ENCODE results near the gene KIF2A. TPM values are rescaled to one million over a fixed set of nuclear protein-coding genes. Genes with fewer than 3 reads are reported as not detected.

KIF2A gene
- total RNA-seq, 1 experiment from 2014 or later: 81.8 TPM

DNA sequence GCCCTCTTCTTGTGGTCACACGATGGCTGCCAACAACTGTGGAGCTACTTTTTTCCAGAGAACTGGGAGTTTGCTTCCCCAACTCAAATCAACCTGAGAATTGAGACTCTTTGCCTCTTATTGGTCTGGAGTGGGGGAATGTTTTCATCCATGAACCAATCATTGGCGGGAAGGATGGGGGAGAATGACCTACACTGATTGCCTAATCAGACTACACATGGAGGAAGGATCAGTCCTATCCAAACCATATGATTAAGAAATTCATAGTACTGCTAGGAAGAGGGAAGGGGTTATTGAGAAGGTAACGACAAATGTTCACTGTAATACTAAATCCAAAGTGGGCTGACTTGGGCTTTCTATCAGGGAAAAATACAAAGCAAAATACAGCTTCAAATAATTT, 7.9 kb upstream of the KIF2A start:
- Histone ChIP-seq H3K4me2 (ENCODE audit: low read depth, low read length, poor library complexity, severe bottlenecking) (no peak overlapping the region), H3K4me1 (ENCODE audit: low read length) (no peaks in the 10 kb centered on the region)

DNA sequence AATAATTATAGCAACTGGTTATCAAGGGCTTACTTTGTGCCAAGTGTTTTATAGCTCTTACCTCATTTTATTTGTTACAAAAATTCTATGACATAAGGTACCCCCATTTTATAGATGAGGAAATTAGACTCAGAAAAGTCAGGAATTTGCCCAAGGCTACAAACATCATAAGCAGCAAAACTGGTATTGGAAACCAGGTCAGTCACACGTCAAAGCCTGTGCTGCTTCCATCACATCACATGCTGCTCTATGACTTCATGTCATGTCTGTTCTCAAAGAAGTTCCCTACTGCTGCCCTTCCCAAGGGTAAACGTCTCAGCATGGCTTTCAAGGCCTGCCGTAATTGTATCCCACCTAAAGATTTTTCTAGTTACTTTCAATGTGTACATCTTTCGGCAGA, 6.9 kb upstream of the KIF2A start:
- Histone ChIP-seq H3K36me3 (ENCODE audit: insufficient read depth, low read length) (no peaks in the 10 kb centered on the region), H3K27me3 (ENCODE audit: low read length) (no peaks in the 10 kb centered on the region), H4K20me1 (ENCODE audit: insufficient read depth, low read depth, low read length) (no peaks in the 10 kb centered on the region), H3K9ac (ENCODE audit: low read length) (no peak overlapping the region), H3K79me2 (ENCODE audit: low read length) (no peaks in the 10 kb centered on the region), H3K27ac (ENCODE audit: low read length) (no peak overlapping the region), H3K9me2 (replicated peaks; ENCODE audit: insufficient read depth, low read length) (no peaks in the 10 kb centered on the region), H3K4me2 (ENCODE audit: low read depth, low read length, poor library complexity, severe bottlenecking) (no peak overlapping the region), H3K4me1 (ENCODE audit: low read length) (no peaks in the 10 kb centered on the region), H2AFZ (ENCODE audit: low read length) (no peak overlapping the region), H3K4me3 (ENCODE audit: low read length) (no peak overlapping the region), H3K9me3 (ENCODE audit: low read length) (no peaks in the 10 kb centered on the region)
- DNase-seq: no peak

More for the DNA sequence above, 7.9 kb upstream of the KIF2A start:
- no peak overlapping the region for H3K9ac ChIP-seq (ENCODE audit: low read length)
- no peaks in the 10 kb centered on the region for H3K9me2 ChIP-seq (replicated peaks; ENCODE audit: insufficient read depth, low read length)
- H3K9me3 ChIP-seq (ENCODE audit: low read length): no peaks in the 10 kb centered on the region
- no peaks in the 10 kb centered on the region for H3K27me3 ChIP-seq (ENCODE audit: low read length)
- H3K27ac ChIP-seq (ENCODE audit: low read length): no peak overlapping the region
- H3K36me3 ChIP-seq (ENCODE audit: insufficient read depth, low read length): no peaks in the 10 kb centered on the region
- no peak overlapping the region for H3K4me3 ChIP-seq (ENCODE audit: low read length)
- no peaks in the 10 kb centered on the region for H4K20me1 ChIP-seq (ENCODE audit: insufficient read depth, low read depth, low read length)
- no peak overlapping the region for H2AFZ ChIP-seq (ENCODE audit: low read length)
- DNase-seq: no peak
- no peaks in the 10 kb centered on the region for H3K79me2 ChIP-seq (ENCODE audit: low read length)

DNA sequence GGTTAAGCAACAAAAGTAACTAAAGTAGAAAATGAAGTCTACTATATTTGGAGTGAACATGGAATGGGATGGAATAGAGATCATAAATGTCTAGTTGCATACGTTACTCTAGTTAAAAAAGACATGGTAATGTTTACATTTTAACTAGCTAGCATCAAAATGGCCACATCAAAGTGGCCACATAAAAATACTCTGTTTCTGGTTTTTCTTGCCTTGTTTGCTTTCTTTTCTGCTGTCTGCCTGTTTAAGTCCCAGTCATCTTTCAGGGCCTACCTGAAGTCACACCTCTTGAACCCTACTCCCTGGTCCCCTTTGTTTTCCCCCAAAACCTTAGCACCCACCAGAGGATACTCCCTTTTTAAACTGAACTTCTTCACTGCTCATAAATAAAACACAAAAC, 6.4 kb upstream of the KIF2A start:
- Histone ChIP-seq H3K36me3 (ENCODE audit: insufficient read depth, low read length) (no peaks in the 10 kb centered on the region), H3K4me2 (ENCODE audit: low read depth, low read length, poor library complexity, severe bottlenecking) (no peak overlapping the region), H3K9ac (ENCODE audit: low read length) (no peak overlapping the region), H3K4me3 (ENCODE audit: low read length) (no peak overlapping the region), H3K79me2 (ENCODE audit: low read length) (no peaks in the 10 kb centered on the region), H3K27me3 (ENCODE audit: low read length) (no peaks in the 10 kb centered on the region), H3K9me3 (ENCODE audit: low read length) (no peaks in the 10 kb centered on the region), H2AFZ (ENCODE audit: low read length) (no peak overlapping the region), H3K9me2 (replicated peaks; ENCODE audit: insufficient read depth, low read length) (no peaks in the 10 kb centered on the region), H3K27ac (ENCODE audit: low read length) (no peak overlapping the region), H3K4me1 (ENCODE audit: low read length) (no peaks in the 10 kb centered on the region), H4K20me1 (ENCODE audit: insufficient read depth, low read depth, low read length) (no peaks in the 10 kb centered on the region)
- no peak for DNase-seq

DNA sequence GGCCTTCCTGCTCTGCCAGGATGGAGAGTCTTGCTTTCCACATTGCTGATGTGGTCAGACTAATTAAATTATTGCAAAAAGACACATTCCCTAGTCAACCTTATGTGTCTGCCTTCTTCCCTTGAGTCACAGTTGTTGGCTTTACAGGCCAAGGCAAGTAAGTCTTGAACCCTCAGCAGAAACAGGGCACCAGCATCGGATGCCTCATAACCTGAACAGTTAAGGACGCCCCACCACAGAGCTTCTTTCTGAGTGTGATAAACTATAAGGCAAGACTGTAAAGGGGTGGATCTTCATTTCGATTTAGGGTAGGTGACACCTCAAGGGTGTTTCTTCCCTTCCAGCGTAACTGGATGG, 670 bp upstream of the KIF2A start:
- Histone ChIP-seq H3K4me3 (ENCODE audit: low read length) (peak overlapping the region; percentile 59), H3K79me2 (ENCODE audit: low read length) (peaks cover 43% of the 10 kb centered on the region), H3K9ac (ENCODE audit: low read length) (peak overlapping the region; percentile 99), H3K27me3 (ENCODE audit: low read length) (no peaks in the 10 kb centered on the region), H3K9me2 (replicated peaks; ENCODE audit: insufficient read depth, low read length) (no peaks in the 10 kb centered on the region), H2AFZ (ENCODE audit: low read length) (peak overlapping the region; percentile 89), H3K9me3 (ENCODE audit: low read length) (no peaks in the 10 kb centered on the region), H3K27ac (ENCODE audit: low read length) (peak overlapping the region; percentile 13), H3K36me3 (ENCODE audit: insufficient read depth, low read length) (peaks cover 17% of the 10 kb centered on the region; the same call in 1 of the 2 replicates), H4K20me1 (ENCODE audit: insufficient read depth, low read depth, low read length) (peaks cover 28% of the 10 kb centered on the region), H3K4me2 (ENCODE audit: low read depth, low read length, poor library complexity, severe bottlenecking) (peak overlapping the region; percentile 85), H3K4me1 (ENCODE audit: low read length) (peaks cover 38% of the 10 kb centered on the region)
- DNase-seq: no peak

DNA sequence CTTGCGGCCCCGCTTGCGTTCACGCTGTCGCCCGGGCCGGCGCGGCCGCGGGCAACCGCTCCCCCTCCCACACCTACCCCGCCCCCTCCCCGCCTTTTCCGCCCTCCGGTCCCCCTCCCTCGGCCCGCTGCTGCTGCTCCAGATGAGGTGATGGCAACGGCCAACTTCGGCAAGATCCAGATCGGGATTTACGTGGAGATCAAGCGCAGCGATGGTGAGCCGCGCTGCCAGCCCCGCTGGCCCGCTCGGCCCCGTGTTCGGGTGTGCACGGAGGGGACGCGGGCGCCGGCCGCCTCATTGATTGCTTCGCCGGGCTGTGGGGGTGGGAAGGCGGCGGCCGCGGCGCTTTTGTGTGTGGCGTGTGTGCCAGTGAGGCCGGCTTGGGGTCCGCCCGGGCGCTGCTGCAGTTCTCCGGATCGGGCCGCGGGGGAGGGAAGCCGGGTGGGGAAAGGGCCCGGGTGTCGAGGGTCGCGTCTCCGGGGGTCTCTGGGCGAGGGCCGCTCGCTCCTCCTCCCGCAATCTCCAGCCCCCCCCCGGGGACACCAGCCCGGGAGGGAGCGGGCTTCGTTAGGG, 403 bp downstream of the KIF2A start:
- peaks cover 37% of the 10 kb centered on the region for H4K20me1 ChIP-seq (ENCODE audit: insufficient read depth, low read depth, low read length)
- DNase-seq: no peak
- peak overlapping the region; percentile 84 for H3K27ac ChIP-seq (ENCODE audit: low read length)
- no peak overlapping the region for H2AFZ ChIP-seq (ENCODE audit: low read length)
- H3K79me2 ChIP-seq (ENCODE audit: low read length): peaks cover 53% of the 10 kb centered on the region
- H3K4me1 ChIP-seq (ENCODE audit: low read length): peaks cover 43% of the 10 kb centered on the region
- H3K9ac ChIP-seq (ENCODE audit: low read length): peak overlapping the region; percentile 99
- no peaks in the 10 kb centered on the region for H3K9me3 ChIP-seq (ENCODE audit: low read length)
- peak overlapping the region; percentile 85 for H3K4me2 ChIP-seq (ENCODE audit: low read depth, low read length, poor library complexity, severe bottlenecking)
- H3K36me3 ChIP-seq (ENCODE audit: insufficient read depth, low read length): peaks cover 17% of the 10 kb centered on the region; the same call in 1 of the 2 replicates
- H3K27me3 ChIP-seq (ENCODE audit: low read length): no peaks in the 10 kb centered on the region
- H3K9me2 ChIP-seq (replicated peaks; ENCODE audit: insufficient read depth, low read length): no peaks in the 10 kb centered on the region
- H3K4me3 ChIP-seq (ENCODE audit: low read length): peak overlapping the region; percentile 98

DNA sequence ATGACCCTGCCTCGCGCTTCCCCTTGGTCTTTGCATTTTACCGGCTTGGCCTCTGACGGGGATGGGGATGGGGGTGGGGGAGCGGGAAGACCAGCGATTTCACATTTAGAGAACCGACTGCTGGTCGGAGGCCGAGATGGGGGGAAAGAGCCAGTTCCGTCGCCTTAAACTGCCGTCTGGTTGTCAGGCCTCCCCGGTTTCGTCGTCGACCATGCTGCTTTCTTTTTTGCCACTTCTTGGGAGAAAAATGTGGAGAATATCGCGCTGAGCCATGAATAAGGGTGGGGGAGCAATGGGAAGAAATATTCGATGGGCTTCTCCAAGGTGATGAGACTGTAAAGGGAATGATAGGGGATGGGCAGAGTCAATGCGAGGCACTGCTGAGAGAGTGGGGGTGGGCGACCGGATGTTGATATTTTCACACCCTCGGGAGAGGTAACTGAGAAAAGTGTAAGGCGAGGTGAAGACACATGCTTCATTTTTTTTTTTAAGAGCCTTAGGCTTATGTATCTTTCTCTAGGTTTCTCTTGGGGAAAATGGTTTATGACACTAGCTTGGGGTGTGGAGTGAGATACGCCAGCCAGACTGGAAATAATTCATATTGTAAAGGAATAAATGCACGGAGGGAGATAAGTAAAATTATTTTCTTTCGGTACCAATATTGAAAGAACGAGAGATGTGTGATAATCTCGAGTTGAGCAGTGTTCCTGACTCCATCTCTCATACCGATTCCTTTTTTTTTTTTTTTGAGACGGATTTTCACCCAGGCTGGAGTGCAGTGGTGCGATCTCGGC, 1.1 kb downstream of the KIF2A start:
- H3K4me3 ChIP-seq (ENCODE audit: low read length): peak overlapping the region; percentile 98
- H3K4me1 ChIP-seq (ENCODE audit: low read length): peaks cover 43% of the 10 kb centered on the region
- H3K9ac ChIP-seq (ENCODE audit: low read length): peak overlapping the region; percentile 99
- H3K27me3 ChIP-seq (ENCODE audit: low read length): no peaks in the 10 kb centered on the region
- no peak overlapping the region for H2AFZ ChIP-seq (ENCODE audit: low read length)
- H3K9me3 ChIP-seq (ENCODE audit: low read length): no peaks in the 10 kb centered on the region
- H3K9me2 ChIP-seq (replicated peaks; ENCODE audit: insufficient read depth, low read length): no peaks in the 10 kb centered on the region
- H3K36me3 ChIP-seq (ENCODE audit: insufficient read depth, low read length): peaks cover 18% of the 10 kb centered on the region; the same call in 1 of the 2 replicates
- H4K20me1 ChIP-seq (ENCODE audit: insufficient read depth, low read depth, low read length): peaks cover 43% of the 10 kb centered on the region
- H3K79me2 ChIP-seq (ENCODE audit: low read length): peaks cover 60% of the 10 kb centered on the region
- H3K27ac ChIP-seq (ENCODE audit: low read length): peak overlapping the region; percentile 84
- H3K4me2 ChIP-seq (ENCODE audit: low read depth, low read length, poor library complexity, severe bottlenecking): peak overlapping the region; percentile 85
- peak; percentile 83 for DNase-seq

DNA sequence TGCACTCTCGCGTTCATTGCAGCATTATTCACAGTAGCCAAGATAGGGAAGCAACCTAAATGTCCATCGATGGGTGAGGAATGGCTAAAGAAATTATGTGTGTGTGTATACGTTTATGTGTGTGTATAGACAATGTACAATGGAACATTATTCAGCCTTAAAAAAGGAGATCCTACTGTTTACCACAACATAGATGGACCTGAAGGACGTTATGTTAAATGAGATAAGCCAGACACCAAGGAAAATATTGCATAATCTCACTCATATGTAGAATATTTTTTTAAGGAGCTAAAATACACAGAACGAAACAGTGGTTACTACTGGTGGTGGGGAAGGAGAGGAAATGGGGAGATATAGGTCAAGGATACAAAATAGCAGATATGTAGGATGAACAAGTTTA, 2.4 kb downstream of the KIF2A start:
- Histone ChIP-seq H3K9ac (ENCODE audit: low read length) (no peak overlapping the region), H3K9me2 (replicated peaks; ENCODE audit: insufficient read depth, low read length) (no peaks in the 10 kb centered on the region), H3K4me1 (ENCODE audit: low read length) (peaks cover 43% of the 10 kb centered on the region), H3K4me3 (ENCODE audit: low read length) (peak overlapping the region; percentile 98), H3K27me3 (ENCODE audit: low read length) (no peaks in the 10 kb centered on the region), H3K36me3 (ENCODE audit: insufficient read depth, low read length) (peaks cover 24% of the 10 kb centered on the region; the same call in 1 of the 2 replicates), H2AFZ (ENCODE audit: low read length) (no peak overlapping the region), H3K27ac (ENCODE audit: low read length) (peak overlapping the region; percentile 84; the same call in 1 of the 2 replicates), H4K20me1 (ENCODE audit: insufficient read depth, low read depth, low read length) (peaks cover 54% of the 10 kb centered on the region), H3K79me2 (ENCODE audit: low read length) (peaks cover 74% of the 10 kb centered on the region), H3K4me2 (ENCODE audit: low read depth, low read length, poor library complexity, severe bottlenecking) (peak overlapping the region; percentile 85), H3K9me3 (ENCODE audit: low read length) (no peaks in the 10 kb centered on the region)
- DNase-seq: no peak

DNA sequence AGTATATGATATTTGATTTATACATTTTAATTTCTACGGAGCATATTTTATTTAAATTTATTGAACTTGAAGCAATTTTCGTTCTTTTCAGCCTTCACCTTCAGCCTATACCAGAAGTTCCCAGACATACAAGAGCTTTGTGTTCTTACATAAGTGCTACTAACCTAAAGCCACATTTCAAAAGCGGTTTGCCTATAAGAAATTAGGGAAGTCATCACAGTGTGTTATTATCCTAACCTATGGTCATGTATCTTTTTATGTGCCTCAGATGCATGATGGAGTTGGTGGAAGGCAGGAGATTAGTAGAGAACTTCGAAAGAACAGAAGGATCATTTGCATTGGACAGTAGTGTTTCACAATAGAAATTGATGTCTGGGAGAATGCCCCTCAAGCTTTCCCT, 3.1 kb downstream of the KIF2A start:
- peaks cover 24% of the 10 kb centered on the region; the same call in 1 of the 2 replicates for H3K36me3 ChIP-seq (ENCODE audit: insufficient read depth, low read length)
- H3K27me3 ChIP-seq (ENCODE audit: low read length): no peaks in the 10 kb centered on the region
- H3K79me2 ChIP-seq (ENCODE audit: low read length): peaks cover 80% of the 10 kb centered on the region
- peak overlapping the region; percentile 85 for H3K4me2 ChIP-seq (ENCODE audit: low read depth, low read length, poor library complexity, severe bottlenecking)
- no peak overlapping the region for H3K4me3 ChIP-seq (ENCODE audit: low read length)
- DNase-seq: no peak
- no peak overlapping the region for H3K9ac ChIP-seq (ENCODE audit: low read length)
- no peak overlapping the region for H2AFZ ChIP-seq (ENCODE audit: low read length)
- H3K27ac ChIP-seq (ENCODE audit: low read length): no peak overlapping the region
- H3K9me3 ChIP-seq (ENCODE audit: low read length): no peaks in the 10 kb centered on the region
- no peaks in the 10 kb centered on the region for H3K9me2 ChIP-seq (replicated peaks; ENCODE audit: insufficient read depth, low read length)
- peaks cover 43% of the 10 kb centered on the region for H3K4me1 ChIP-seq (ENCODE audit: low read length)
- H4K20me1 ChIP-seq (ENCODE audit: insufficient read depth, low read depth, low read length): peaks cover 57% of the 10 kb centered on the region

Measured in Karpas-422 (cell line).